NCI-H748 treated with DMSO at 0.1 percent for 48 hours (cell line): Measurements from ENCODE around the gene DNAJA3.

ENCODE experiments used
- DNase-seq: peaks from one replicate; lab custom pipeline; 2025; lab: John Stamatoyannopoulos, UW

DNAJA3 gene

DNA sequence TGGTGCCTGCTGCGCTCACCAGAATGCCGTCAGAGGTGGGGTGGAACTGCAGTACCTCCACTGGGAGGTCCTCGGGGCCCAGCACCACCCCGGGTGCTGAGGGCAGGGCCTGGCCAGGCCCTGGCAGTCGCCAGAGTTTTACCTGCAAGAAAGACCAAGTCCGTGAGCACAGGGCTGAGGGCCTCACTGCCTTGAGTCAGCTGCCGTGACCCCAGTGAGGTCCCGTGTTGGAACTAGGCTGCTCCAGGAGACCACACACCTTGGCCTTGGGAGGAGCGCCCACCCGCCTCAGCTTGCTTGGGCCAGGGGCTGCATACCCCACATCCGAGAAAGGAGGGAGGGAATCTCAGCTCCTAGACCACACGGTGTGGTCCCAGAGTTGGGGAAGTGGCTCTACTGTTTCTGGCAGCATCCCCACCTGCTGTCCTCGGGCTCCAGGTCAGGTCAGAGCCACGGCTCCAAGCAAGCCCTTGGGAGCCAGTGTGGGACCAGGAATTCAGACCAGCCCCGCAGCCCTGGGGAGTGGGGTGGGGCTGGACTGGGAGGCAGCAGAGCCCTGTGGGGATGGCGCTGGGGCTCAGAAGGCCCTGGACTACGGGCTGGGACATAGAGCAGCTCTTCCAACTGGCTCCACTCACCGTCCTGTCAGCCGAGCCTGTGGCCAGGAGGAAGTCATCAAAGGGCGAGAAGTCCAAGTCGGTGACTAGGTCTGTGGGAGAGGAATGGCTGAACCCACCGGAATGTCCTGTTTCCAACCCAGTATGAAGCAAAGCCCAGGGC, 17.9 kb upstream of the DNAJA3 start:
- no peak for DNase-seq

DNA sequence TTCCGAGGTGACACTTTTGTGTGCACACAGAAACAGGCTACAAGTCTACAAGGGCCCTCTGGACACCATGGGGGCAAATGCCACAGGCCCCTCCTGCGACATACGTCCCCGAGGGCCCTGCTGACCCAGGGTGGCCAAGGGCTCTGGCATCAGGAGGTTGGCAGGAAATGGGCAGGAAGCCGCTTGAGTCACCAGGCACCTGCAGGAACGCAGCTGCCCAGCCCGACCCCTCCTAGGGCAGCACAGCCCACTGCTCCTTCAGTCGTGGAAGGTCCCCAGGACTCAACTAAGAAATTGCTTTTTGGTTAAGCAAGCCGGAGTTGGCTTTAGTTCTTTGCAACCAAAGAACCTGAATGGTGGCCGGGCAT, 17.4 kb upstream of the DNAJA3 start:
- no peak for DNase-seq

DNA sequence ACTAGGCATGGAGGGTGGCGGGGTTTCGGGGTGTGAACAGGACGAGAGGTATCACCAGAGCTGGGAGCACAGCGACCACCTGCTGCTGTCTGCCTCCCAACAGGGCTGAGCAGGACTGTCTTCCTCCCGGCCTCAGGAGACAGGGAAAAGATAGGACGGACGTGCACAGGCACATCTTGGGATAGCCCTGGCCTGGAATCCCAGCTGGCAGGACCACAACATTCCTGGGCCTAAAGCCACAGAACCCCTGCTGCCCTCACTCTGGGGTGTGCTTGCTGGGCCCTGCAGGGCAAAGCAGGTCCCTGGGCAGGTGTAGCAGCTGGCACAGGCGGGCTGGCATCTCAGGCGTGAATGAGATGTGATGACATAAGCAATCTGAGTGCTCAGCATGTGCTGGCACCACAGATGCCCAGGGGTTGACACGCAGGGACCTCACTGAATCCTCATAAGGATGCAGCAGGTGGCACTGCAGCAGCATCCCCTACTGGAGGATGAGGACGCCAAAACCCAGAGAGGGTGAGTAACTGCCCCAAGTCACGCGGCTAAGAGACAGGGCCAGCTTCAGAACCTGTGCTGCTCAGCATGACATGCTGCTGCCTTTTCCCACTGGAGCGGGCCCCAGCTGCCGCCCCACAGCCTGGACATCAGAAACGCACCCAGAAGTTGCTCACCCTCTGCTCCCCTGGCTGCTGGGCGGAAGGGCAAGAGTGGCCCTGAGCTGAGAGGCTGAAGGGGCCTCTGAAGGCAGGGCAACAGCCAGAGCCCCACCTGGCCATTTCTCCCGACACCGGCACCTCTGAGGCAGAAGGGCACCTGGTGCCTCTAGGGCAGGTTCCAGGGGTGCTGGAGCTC, 16.4 kb upstream of the DNAJA3 start:
- DNase-seq = no peak

DNA sequence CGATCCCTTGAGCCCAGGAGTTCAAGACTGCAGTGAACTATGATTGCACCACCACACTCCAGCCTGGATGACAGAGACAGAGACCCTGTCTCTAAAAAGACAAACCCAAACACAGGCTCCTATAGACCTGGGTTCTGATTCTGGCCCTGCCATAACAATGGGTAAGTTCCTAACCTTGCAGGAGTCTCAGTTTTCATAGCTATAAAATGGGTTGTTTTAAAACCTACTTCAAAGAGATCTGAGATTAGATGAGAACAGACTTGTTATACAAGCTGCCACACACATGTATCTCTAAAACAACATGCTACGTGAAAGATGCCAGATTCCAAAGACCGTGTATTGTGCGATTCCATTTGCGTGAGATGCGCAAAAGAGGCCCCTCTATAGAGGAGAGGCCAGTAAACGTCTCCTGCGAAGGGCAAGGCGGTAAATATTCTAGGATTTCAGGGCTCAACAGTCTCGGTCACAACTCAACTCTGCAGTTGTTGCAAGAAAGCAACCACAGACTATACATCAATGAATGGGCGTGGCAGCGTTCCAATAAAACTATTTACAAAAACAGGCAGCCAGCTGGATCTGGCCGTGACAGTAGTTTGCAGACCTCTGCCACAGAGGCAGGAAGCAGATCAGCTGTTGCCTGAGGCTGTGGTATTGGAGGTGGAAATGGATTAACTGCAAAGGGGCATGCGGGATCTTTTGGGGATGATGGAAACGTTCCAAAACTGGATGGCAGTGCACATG, 15.2 kb upstream of the DNAJA3 start:
- DNase-seq = peak; percentile 5

DNA sequence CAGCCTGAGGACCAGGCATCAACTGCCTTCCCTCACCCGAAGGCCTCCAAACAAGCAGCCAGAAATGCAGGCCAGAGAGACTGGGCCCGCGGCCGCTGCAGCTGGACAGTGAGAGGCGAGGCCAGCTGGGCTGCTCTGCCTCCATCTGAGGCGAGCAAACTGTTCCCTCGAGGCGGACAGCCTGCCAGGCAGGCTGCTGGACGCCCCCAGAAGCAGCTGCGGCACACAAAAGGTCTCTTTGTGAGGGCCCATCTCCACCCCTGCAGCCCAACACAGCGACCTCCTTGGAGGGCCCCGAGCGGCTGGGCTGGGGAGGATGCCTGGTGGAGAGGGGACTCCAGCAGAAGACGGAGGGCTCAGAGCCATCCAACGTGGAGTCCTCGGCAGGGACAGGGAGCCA, 14.0 kb upstream of the DNAJA3 start:
- no peak for DNase-seq

DNA sequence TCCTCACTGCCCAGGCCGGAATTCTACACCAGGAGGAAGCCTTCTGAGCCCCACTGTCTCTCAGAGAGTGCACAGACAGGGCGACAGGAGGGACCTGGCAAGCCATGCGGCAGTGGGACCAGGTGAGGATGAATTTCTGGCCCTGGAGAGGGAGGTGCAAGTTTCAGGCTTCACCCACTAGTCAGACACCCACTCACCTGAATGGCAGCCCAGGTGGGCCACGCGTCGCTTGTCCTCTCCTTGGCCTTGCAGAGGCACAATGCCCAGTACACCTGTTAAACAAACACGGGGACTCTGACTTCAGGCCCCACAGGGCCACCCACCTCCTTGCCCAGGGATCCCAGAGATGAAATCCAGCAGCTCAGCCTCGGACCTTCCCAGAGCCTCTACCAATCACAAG, 13.5 kb upstream of the DNAJA3 start:
- DNase-seq = no peak

DNA sequence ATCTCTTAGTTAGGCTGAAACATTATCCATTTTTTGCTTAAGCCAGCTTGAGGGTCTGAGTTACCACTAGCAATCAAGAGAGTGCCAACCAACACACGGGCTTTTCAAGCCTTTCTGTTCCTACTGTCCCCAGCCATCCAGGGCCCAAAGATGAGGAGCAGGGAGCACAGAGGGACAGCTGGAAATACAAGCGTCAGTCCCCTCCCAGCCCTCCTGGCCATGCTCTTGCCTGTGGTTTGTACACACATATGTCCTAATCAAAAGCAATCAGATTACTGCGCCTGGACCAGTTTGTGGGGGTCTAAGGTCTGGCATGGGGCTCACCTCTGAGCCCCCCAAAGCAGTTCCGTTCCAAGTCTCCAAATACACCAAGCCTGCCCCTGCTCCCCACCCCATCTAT, 12.8 kb upstream of the DNAJA3 start:
- no peak for DNase-seq

DNA sequence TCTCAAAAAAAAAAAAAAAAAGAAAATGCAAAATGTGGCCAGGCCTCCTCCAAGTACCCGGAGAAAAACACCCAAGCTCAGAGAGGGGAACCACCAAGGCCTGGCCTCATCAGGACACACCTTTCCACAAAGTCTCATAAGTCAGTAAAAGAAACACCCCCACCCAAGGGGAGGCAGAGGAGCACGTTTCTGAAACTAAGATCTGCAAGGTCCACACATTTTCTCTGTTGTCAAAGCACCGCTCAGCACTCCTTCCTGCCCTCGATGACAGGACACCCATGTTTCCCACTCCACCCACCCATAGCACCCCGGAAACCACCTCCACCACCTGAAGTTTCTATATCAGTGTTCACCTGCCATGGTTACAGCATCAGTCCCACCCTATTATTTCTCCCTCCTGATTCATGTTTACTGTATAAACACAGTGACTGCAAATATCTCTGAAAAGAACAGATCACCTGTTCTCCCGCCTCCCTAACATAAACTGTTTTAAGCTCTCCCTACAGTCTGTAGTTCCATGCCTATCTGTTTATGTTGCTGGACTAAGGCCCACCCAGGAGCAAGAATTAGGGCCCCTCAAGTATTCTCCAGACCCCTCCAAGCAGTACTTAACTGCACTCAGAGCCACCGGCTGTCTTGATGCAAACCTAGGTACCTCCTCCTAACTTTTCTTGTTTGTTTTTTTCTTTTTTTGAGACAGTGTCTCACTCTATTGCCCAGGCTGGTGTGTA, 11.3 kb upstream of the DNAJA3 start:
- DNase-seq = no peak

DNA sequence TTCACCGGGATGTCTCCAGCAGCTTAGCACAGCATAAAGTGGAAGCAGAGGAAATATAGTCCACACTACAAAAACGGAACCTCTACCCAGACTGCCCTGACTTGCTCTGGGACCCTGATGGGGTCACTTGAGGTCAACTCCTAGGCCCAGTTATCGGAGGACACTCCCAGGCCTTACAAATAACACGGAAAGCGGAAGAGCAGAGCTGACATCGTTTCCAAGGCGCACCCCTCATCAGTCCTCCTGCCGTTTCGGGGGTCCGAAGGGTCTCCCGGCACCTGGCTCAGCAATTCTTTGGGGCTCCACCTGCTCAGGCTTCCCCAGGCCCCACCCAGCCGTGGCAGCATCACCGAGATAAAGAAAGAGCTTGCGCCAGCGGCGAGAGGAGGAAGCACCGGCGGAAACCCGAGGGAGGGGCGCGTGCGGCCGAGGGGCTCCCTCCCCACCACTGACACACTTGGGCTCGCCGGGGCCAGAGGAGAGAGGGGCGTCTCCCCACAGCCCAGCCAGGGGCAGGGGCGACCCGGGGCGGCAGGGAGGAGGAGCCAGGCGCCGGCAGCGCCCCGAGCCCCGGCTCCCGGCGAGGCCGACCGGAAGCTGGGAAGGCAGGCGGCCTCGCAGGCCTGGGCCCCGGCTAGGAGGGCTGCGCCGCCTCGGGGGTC, 10.0 kb upstream of the DNAJA3 start:
- no peak for DNase-seq

DNA sequence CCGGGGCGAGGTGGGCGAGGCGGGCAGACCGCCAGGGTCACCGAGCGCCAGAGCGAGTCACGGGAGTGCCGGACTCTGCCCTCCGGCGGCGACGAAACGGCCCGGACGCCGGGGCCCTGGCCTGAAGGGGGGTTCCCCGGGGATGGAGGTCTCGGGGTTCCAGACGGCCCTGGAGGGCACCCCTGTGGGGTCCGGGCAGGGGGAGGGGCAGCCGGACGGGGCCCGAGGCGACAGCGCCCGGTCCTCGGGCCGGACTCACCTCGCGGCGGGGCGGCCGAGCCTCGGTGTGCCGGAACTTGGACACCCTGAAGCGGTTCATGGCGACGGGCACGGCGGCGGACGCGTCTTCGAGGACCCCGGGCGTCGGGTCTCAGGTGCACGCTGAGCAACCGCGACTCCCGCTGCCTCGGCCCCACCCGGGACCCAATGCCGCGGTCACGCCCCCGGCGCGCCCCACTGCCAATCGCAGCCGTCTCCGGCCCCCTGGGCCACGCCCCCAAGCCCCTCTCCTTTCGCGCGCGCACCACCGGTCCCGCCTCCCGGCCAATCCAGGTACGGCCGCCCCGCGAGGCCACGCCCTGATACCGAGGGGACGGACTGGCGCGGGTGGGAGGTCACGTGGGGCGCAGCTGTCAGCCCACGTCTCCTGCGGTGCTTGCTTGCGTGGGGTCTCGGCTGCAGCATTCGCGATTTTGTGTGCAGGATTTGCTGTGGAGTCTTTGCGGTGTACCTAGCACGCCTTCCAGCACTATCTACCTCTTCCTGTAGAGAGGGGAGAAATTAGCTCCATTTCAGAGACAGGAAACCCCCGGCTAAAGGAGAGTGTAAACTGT, 9.3 kb upstream of the DNAJA3 start, which contains the start of gene CORO7:
Gene CORO7, minus strand, starts transcription at position 397 of the 833 bp plus-strand sequence. Its CDS starts 78 bp downstream, at position 319.
- DNase-seq = peak; percentile 46

DNA sequence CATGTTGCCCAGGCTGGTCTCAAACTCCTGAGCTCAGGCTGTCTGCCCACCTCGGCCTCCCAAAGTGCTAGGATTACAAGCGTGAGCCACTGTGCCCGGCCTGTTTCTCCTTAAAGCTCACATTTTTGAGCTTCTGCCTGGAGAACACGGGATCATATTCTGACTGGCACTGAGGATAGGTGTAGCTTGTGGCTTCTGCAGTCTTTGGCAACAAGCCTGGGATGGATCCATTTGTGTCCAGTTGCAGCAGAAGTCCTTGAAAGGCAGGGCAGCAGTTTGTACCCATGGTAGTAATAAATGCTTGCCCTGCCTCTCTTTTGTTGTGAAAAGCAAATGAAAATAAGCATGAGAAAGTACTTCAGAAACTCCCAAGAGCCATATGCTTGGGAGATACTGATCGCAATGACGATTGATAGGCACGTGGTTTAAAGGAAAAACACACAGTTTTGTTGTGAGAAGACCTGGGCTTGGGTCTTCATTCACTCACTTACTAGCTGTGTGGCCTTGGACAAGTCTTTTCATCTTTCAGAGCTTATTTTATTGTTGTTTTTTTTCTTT, 6.2 kb upstream of the DNAJA3 start:
- DNase-seq = no peak

DNA sequence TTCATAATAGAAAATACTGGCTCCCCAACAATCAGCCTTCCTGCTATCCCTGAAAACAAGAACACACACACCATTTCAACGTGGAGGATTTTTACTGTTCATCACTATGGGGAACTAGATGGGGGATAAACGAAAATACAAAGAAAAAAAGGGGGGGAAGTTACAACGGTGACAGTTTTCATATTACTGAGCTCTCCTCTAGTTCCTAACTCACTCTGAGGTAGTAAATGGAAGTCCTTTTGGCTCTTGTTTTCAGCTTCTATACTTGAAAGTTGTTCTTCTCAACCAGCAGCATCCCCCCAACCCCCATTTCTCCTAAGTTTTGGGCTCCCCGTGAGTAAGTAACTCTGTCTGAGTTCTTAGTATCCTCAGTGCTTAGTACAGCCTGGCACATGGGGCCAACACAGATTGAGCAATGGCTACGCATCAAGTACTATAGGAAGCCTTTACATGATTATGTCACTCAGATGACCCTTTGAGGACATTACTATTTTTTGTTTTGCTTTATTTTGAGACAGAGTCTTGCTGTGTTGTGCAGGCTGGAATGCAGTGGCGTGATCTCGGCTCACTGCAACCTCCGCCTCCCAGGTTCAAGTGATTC, 5.1 kb upstream of the DNAJA3 start:
- no peak for DNase-seq

DNA sequence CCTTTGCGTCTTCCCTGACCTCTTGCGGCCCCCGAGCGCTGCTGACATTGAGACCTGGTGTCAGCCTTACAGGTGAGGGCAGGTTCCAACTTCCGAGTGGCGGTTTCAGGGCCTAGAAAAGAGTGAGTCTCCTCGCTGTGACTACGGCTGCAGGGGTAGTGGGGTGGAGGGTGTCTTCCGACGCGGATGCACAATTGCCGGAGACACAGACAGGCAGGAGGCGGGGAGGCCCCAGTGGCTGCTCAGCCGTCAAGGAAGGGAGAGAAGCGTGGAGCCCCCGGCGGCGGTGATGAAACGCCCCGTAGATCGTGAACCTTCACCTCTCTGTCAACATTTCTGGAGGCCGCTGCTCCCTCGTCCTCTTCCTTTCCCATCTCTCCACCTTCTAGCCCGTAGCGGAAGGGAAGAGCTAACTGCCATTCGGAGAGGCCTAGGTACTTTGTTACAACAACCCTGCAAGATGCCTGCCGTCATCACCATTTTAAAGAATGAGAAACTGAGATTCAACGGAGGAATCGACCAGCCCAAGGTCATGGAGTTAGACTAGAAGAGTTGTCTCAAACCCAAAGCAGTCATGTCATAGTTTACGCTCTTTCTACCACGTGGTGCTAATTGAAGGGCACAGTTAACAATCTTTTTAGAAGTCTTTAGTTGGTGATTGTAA, 485 bp downstream of the DNAJA3 start:
- no peak for DNase-seq

DNA sequence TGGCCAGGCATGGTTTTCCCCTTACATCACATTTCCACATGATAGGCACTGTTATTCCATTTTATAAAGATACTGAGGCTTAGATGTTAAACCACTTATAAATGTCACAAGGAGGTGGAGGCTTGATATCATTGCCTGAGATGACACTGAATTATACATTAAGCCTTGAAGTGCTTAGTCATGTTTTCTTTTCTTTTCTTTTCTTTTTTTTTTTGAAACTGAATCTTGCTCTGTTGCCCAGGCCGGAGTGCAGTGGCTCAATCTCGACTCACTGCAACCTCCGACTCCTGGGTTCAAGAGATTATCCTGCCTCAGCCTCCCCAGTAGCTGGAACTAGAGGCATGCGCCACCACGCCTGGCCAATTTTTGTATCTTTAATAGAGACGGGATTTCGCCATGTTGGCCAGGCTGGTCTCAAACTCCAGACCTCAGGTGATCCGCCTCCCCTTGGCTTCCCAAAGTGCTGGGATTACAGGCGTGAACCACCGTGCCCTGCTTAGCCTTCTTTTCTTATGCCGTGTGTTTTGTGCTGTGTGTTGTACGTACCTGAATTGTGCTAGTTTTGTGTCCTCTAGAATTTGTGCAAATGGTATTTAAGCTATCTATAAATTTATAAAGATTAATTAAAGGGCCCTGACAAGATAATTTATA, 1.2 kb downstream of the DNAJA3 start:
- DNase-seq = no peak

DNA sequence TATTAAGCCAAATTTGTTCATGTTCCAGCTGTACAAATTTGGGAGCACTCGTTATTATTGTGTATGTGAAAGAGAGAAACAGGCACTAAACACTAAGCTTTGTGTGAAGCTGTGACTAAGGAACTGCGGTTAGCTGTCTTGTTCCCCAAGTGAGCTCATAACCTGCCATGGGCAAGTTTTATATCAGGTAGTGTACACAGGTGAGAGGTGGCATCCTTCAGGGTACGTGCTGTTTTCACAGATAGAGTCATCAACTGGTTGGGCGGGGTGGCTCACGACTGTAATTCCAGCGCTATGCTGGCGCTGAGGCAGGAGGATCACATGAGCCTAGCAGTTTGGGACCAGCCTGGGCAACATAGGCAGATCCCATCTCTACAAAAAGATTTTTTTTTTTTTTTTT, 2.8 kb downstream of the DNAJA3 start:
- no peak for DNase-seq

DNA sequence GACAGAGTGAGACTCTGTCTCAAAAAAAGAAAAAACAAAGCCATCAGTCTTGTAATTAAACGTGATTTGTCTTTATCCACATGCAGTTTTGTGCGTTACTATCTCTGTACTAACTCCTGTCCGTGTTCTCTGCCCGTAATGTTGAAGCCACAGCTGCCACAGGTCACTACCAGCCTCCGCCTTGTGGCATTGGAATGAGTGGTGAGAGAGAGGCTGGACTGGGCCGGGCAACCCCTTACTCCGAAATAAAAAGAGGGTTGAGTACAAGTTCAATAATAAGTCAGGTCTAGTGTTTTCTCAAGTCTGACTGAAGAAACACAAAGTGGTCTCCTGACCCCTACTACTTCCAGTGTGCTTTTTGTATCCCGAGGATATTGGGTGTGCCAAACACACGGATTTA, 5.4 kb downstream of the DNAJA3 start:
- no peak for DNase-seq

DNA sequence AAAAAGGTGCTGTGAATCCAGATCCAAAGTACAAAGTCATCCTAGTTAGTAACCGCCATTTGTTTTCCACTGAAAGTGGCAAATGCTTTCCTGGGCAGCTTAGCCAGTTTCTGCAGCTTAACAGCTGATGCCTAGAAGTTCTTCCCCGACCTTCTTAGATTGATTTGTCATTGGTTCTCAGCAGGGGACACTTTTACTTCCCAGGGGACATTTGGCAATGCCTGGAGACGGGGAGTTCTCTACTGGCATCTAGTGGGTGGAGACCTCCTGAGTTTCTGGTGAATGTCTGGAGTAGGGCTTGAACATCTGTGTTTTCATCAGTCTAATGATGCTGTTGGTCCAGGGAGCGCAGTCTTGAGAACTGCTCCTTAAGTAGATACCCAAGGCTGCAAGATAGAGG, 7.6 kb downstream of the DNAJA3 start:
- DNase-seq = no peak

DNA sequence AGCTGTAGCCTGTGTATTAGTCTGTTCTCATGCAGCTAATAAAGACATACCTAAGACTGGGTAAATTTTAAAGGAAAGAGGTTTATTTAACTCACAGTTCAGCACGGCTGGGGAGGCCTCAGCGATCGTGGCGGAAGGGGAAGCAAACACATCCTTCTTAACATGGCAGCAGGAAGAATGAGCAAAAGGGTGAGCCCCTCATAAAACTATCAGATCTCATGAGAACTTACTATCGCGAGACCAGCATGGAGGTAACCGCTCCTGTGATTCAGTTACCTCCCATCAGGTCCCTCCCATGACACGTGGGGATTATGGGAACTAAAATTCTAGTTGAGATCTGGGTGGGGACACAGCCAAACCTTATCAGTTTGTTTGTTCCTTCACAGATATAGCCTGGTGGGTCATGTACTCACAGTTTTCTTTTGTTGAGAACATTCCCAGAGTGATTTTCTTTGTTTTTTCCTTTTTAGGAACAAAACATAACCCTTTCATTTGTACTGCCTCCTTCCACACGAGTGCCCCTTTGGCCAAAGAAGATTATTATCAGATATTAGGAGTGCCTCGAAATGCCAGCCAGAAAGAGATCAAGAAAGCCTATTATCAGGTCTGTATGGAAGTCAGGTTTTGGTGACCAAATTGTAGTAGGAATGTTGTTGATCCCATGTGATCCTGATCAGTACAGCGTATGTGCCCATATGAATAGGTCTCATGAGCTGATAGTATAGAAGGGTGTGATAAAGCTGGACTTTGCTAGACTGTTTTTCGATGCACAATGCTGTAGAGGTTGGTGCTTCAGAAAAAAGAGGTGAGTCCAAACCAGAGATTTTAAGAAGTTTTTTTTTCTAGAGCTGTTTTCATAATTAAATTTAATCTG, 8.5 kb downstream of the DNAJA3 start:
- no peak for DNase-seq
